ENCODE results near the gene KYAT1. TPM values are rescaled to one million over a fixed set of nuclear protein-coding genes. Genes with fewer than 3 reads are reported as not detected.

KYAT1 gene
- total and polyA plus RNA-seq, 2 of the 13 experiments (the other 11 are each of a cell fraction or from before 2014, with no cell fraction given): 9.2 to 46.5 TPM

- no peak overlapping the region for H3K9ac ChIP-seq (ENCODE audit: insufficient read depth, low read depth, low read length)
- peak; percentile 76 for FAIRE-seq
- CTCF ChIA-PET (ENCODE audit: low intra/inter-chr PET ratio, low total read pairs): interaction anchor here (0.7 to 2.3 kb wide), 7 partner anchors 13 to 280 kb away, joined by 3 to 54 read pairs (median 4); no protein-coding TSS in a partner anchor
- H3K27ac ChIP-seq (ENCODE audit: extremely low read length, insufficient read depth, low read length): no peak overlapping the region
- DNase-seq (ENCODE audit: low spot score): no peak
- no peaks in the 10 kb centered on the region for H3K27me3 ChIP-seq (ENCODE audit: control insufficient read depth in 1 of 2, insufficient read depth in 2 of 2, low read length in 2 of 2)
- peak overlapping the region; percentile 40; the same call in 1 of the 2 replicates for H3K4me2 ChIP-seq (ENCODE audit: low read depth, low read length)
- in situ Hi-C loops (cut with HindIII; ENCODE audit: extremely low pct_ligation_motif_present, low pct_unique_long_range_greater_than_20kb): no loop called here
- ATAC-seq: peak; percentile 89
- POLR2A ChIA-PET: no interaction called here
- H4K20me1 ChIP-seq (ENCODE audit: insufficient read depth, low read length): no peaks in the 10 kb centered on the region
- H3K4me3 ChIP-seq (replicated peaks in 1 of 3; ENCODE audit: insufficient read depth in 1 of 3, low read depth in 2 of 3, low read length in 3 of 3): no peak overlapping the region
- intact Hi-C loops (cut with micrococcal nuclease; ENCODE audit: unreplicated experiment): loop anchor here (1.0 kb wide), 3 partner anchors 46 to 76 kb away; partner anchors contain the start of gene LRRC8A
- no peaks in the 10 kb centered on the region for H3K9me3 ChIP-seq (ENCODE audit: low read length)
- H3K36me3 ChIP-seq (replicated peaks in 1 of 2; ENCODE audit: control insufficient read depth in 1 of 2, insufficient read depth in 2 of 2, low read length in 2 of 2): no peaks in the 10 kb centered on the region; a peak in 1 of 5 replicates
- no TSS peak for BruUV-seq (replicated peaks)
- WGBS (ENCODE audit: low lambda C conversion rate): 34% methylated on average over 10 of the region's 10 CpGs
- no peaks in the 10 kb centered on the region for H3K79me2 ChIP-seq (ENCODE audit: insufficient read depth, low read length)
- H3K4me1 ChIP-seq (ENCODE audit: insufficient read depth, low read length): peaks cover 17% of the 10 kb centered on the region
- peak overlapping the region; percentile 64 for H2AFZ ChIP-seq (ENCODE audit: low read length)
- TF ChIP-seq KLF16 (CRISPR knock-in tag; IDR thresholded peaks at IDR 0.05): 0 out of 4 replicates have a peak, but pooled peaks of 1 of the 2 experiments have one; percentile 17
- TF ChIP-seq ZNF576 (CRISPR knock-in tag; IDR thresholded peaks at IDR 0.05): no peak
- TF ChIP-seq CENPBD1 (CRISPR knock-in tag; IDR thresholded peaks at IDR 0.05; ENCODE audit: borderline replicate concordance, low read depth): no peak
- TF ChIP-seq NR2C2 (CRISPR knock-in tag; IDR thresholded peaks at IDR 0.05; ENCODE audit: borderline replicate concordance): no peak
- no peak for TF ChIP-seq SUZ12 (IDR thresholded peaks at IDR 0.05; ENCODE audit: low read depth, low read length)
- TF ChIP-seq ZNF557 (CRISPR knock-in tag; IDR thresholded peaks at IDR 0.05): no peak
- peak in 1 of 2 experiments; percentile 40; a peak in 1 of 4 replicates for TF ChIP-seq HMGXB4 (CRISPR knock-in tag; IDR thresholded peaks at IDR 0.05; ENCODE audit: borderline replicate concordance in 1 of 2, low read depth in 1 of 2)
- TF ChIP-seq IKZF4 (CRISPR knock-in tag; IDR thresholded peaks at IDR 0.05; ENCODE audit: borderline replicate concordance, low read depth, not compliant biosample characterization): no peak
- no peak for TF ChIP-seq ZNF850 (CRISPR knock-in tag; conservative IDR thresholded peaks at IDR 0.05)
- TF ChIP-seq PITX1 (CRISPR knock-in tag; IDR thresholded peaks at IDR 0.05): no peak
- no peak for TF ChIP-seq CEBPB (IDR thresholded peaks at IDR 0.05; ENCODE audit: borderline replicate concordance, low read depth, low read length)
- TF ChIP-seq ARID2 (CRISPR knock-in tag; IDR thresholded peaks at IDR 0.05; ENCODE audit: borderline replicate concordance): no peak
- TF ChIP-seq PCBP1 (IDR thresholded peaks at IDR 0.05; ENCODE audit: borderline replicate concordance, low read depth, low read length): no peak
- TF ChIP-seq GPN1 (CRISPR knock-in tag; IDR thresholded peaks at IDR 0.05; ENCODE audit: borderline replicate concordance): no peak
- no peak for TF ChIP-seq POGK (CRISPR knock-in tag; conservative IDR thresholded peaks at IDR 0.05)
- no peak for TF ChIP-seq HNF4A (CRISPR knock-in tag; IDR thresholded peaks at IDR 0.05)
- TF ChIP-seq AGO1 (IDR thresholded peaks at IDR 0.05; ENCODE audit: low read depth, low read length, poor library complexity, severe bottlenecking): no peak
- TF ChIP-seq MXD3 (CRISPR knock-in tag; IDR thresholded peaks at IDR 0.05): no peak
These were observed 46.1 kb upstream of the KYAT1 start for GRCh38 chr9:128927731-128928411.
